Endodermal cell (in vitro differentiated cells): ENCODE data around the gene PELI3. TPM values are rescaled to one million over a fixed set of nuclear protein-coding genes. Genes with fewer than 3 reads are reported as not detected.

Experiments
- DNase-seq: peaks from one replicate; pipeline ENCODE4 v3.0.0-alpha.2; 2017
- H3K27ac ChIP-seq: 2 replicates; pipeline ENCODE4 v1.5.1; 2013; ENCODE audit warnings: mild to moderate bottlenecking, low read depth, low read length, moderate library complexity
- H3K27me3 ChIP-seq: 2 replicates; pipeline ENCODE4 v1.6.1; 2013; ENCODE audit warnings: mild to moderate bottlenecking, low read length, moderate library complexity; ENCODE audit not compliant: insufficient read depth, control insufficient read depth, poor library complexity, severe bottlenecking
- H3K36me3 ChIP-seq: 2 replicates; pipeline ENCODE4 v1.7.0; 2013; ENCODE audit warnings: mild to moderate bottlenecking, low read length, moderate library complexity; ENCODE audit not compliant: control insufficient read depth, insufficient read depth
- H3K4me1 ChIP-seq: one replicate; pipeline ENCODE4 v1.7.0; 2013; ENCODE audit warnings: low read length; ENCODE audit not compliant: control insufficient read depth, insufficient read depth
- H3K4me3 ChIP-seq: 2 replicates; pipeline ENCODE4 v1.5.1; 2013; ENCODE audit warnings: mild to moderate bottlenecking, low read length, moderate library complexity
- H3K9ac ChIP-seq: 2 replicates; pipeline ENCODE4 v1.6.1; 2013; ENCODE audit warnings: mild to moderate bottlenecking, low read length, moderate library complexity; ENCODE audit not compliant: poor library complexity, severe bottlenecking; ENCODE audit errors: extremely low read depth
- H3K9me3 ChIP-seq: 2 replicates; pipeline ENCODE4 v1.6.1; 2013; ENCODE audit warnings: mild to moderate bottlenecking, low read length, moderate library complexity; ENCODE audit not compliant: control insufficient read depth
- H3K27ac Mint-ChIP-seq: 2 replicates; pipeline ENCODE4 v1.8.0; 2020; ENCODE audit warnings: mixed read lengths
- H3K27me3 Mint-ChIP-seq: 2 replicates; pipeline ENCODE4 v1.8.0; 2021; ENCODE audit warnings: mild to moderate bottlenecking, mixed read lengths; ENCODE audit not compliant: insufficient read depth
- H3K36me3 Mint-ChIP-seq: 2 replicates; pipeline ENCODE4 v1.8.0; 2020; ENCODE audit warnings: low read depth, mixed read lengths
- H3K4me1 Mint-ChIP-seq: 2 replicates; pipeline ENCODE4 v1.8.0; 2020; ENCODE audit warnings: mixed read lengths
- H3K4me3 Mint-ChIP-seq: 2 replicates; pipeline ENCODE4 v1.8.0; 2020; ENCODE audit warnings: mild to moderate bottlenecking, moderate library complexity, mixed read lengths
- H3K9me3 Mint-ChIP-seq: 2 replicates; pipeline ENCODE4 v1.8.0; 2020; ENCODE audit warnings: mild to moderate bottlenecking, mixed read lengths
- CTCF ChIP-seq: fragments of 200-600 bp; sonication (generic); conservative IDR thresholded peaks from 2 replicates; pipeline ENCODE4 v1.5.0; 2021; ENCODE audit warnings: antibody characterized with exemption, mild to moderate bottlenecking
- WGBS, 2 experiments: methylation state at CpG; one replicate each; pipeline versions ENCODE4 v1.1.5 to v1.1.7; 2013; ENCODE audit warnings: missing lambda C conversion rate in 2 of 2, mixed read lengths in 1 of 2; ENCODE audit not compliant: insufficient coverage in 1 of 2, insufficient read length in 1 of 2; 5-methylcytosine and 5-hydroxymethylcytosine counted together
- total RNA-seq, 2 donors: library from RNA; stranded (reverse); fragmentation: NEBNext Ultra II Directional in 1 of 2; extraction: Animal tissue kit (Norgen Biotek cat#: 25700) in 1 of 2; gene quantifications; 2 replicates in 1 of 2; 3 replicates in 1 of 2; pipeline ENCODE4 v1.2.1, GENCODE V29; 2021

The PELI3 gene
- total RNA-seq, 2 donors from 2014 or later, result 9.0 to 12.4 TPM

GRCh38 chr11:66468691-66469090, 2.0 kb downstream of the PELI3 start:
- no peak overlapping the region for H3K4me3 ChIP-seq
- H3K36me3 ChIP-seq, result no peaks in the 10 kb centered on the region
- no peak overlapping the region for H3K9ac ChIP-seq
- no peak overlapping the region for H3K27ac ChIP-seq
- H3K9me3 ChIP-seq, result peaks cover 1% of the 10 kb centered on the region
- TF ChIP-seq CTCF, result no peak
- Mint-ChIP-seq H3K27me3 (peaks cover 10% of the 10 kb centered on the region), H3K36me3 (peaks cover 7% of the 10 kb centered on the region), H3K27ac (no peak overlapping the region), H3K4me1 (peaks cover 4% of the 10 kb centered on the region), H3K4me3 (peak overlapping the region; percentile 76), H3K9me3 (no peaks in the 10 kb centered on the region)
- no peaks in the 10 kb centered on the region for H3K27me3 ChIP-seq
- WGBS, 2 experiments, result 87 to 100% methylated on average over 2 to 6 of the region's 6 CpGs
- peaks cover under 1% of the 10 kb centered on the region for H3K4me1 ChIP-seq
- DNase-seq, result no peak

GRCh38 chr11:66469441-66469840, 2.7 kb downstream of the PELI3 start:
- Histone ChIP-seq H3K4me1 (peaks cover 8% of the 10 kb centered on the region), H3K9ac (no peak overlapping the region), H3K27me3 (no peaks in the 10 kb centered on the region), H3K9me3 (no peaks in the 10 kb centered on the region), H3K36me3 (no peaks in the 10 kb centered on the region), H3K27ac (no peak overlapping the region), H3K4me3 (no peak overlapping the region)
- TF ChIP-seq CTCF, result no peak
- 92% methylated on average over 1 of the region's 1 CpG; no CpG with 5 or more reads in 1 of the 2 experiments for WGBS, 2 experiments
- Mint-ChIP-seq H3K27ac (no peak overlapping the region), H3K27me3 (peaks cover 10% of the 10 kb centered on the region), H3K4me1 (peaks cover 8% of the 10 kb centered on the region), H3K36me3 (peaks cover 8% of the 10 kb centered on the region), H3K4me3 (no peak overlapping the region), H3K9me3 (no peaks in the 10 kb centered on the region)
- no peak for DNase-seq

- Histone ChIP-seq H3K9ac (no peak overlapping the region), H3K27me3 (no peaks in the 10 kb centered on the region), H3K9me3 (no peaks in the 10 kb centered on the region), H3K4me3 (no peak overlapping the region), H3K4me1 (peaks cover 8% of the 10 kb centered on the region), H3K36me3 (no peaks in the 10 kb centered on the region), H3K27ac (no peak overlapping the region)
- 79 to 83% methylated on average over 3 of the region's 3 CpGs for WGBS, 2 experiments
- H3K27ac Mint-ChIP-seq, result peak overlapping the region; percentile 29
- TF ChIP-seq CTCF, result no peak
- no peaks in the 10 kb centered on the region for H3K9me3 Mint-ChIP-seq
- H3K36me3 Mint-ChIP-seq, result peaks cover 10% of the 10 kb centered on the region
- no peak overlapping the region for H3K4me3 Mint-ChIP-seq
- peaks cover 8% of the 10 kb centered on the region for H3K4me1 Mint-ChIP-seq
- DNase-seq, result peak; percentile 69
- H3K27me3 Mint-ChIP-seq, result peaks cover 9% of the 10 kb centered on the region
Measured at GRCh38 chr11:66470015-66470414, 3.3 kb downstream of the PELI3 start.
